Memory B cell (primary cell): ENCODE results near the gene CCDC40.

Source experiments
- ATAC-seq: fragments of 150-1000 bp; cut with Tn5 transposase; 2 replicates; pipeline ENCODE4 v1.10.0; 2021; ENCODE audit warnings: low read depth, mild to moderate bottlenecking, moderate library complexity
- DNase-seq, 2 donors: peaks; one replicate each; pipeline ENCODE4 v3.0.0; 2022; ENCODE audit warnings: low spot score in 2 of 2
- H3K27ac Mint-ChIP-seq: one replicate; pipeline ENCODE4 v1.8.0; 2022; ENCODE audit warnings: mild to moderate bottlenecking, moderate library complexity, mixed read lengths
- H3K27me3 Mint-ChIP-seq: one replicate; pipeline ENCODE4 v1.8.0; 2022; ENCODE audit warnings: mixed read lengths
- H3K36me3 Mint-ChIP-seq: one replicate; pipeline ENCODE4 v1.8.0; 2022; ENCODE audit warnings: mild to moderate bottlenecking, mixed read lengths
- H3K4me1 Mint-ChIP-seq: one replicate; pipeline ENCODE4 v1.8.0; 2022; ENCODE audit warnings: mixed read lengths
- H3K4me3 Mint-ChIP-seq: one replicate; pipeline ENCODE4 v1.8.0; 2022; ENCODE audit warnings: mild to moderate bottlenecking, moderate library complexity, mixed read lengths
- H3K9me3 Mint-ChIP-seq: one replicate; pipeline ENCODE4 v1.8.0; 2022; ENCODE audit warnings: mixed read lengths

CCDC40 gene

DNA sequence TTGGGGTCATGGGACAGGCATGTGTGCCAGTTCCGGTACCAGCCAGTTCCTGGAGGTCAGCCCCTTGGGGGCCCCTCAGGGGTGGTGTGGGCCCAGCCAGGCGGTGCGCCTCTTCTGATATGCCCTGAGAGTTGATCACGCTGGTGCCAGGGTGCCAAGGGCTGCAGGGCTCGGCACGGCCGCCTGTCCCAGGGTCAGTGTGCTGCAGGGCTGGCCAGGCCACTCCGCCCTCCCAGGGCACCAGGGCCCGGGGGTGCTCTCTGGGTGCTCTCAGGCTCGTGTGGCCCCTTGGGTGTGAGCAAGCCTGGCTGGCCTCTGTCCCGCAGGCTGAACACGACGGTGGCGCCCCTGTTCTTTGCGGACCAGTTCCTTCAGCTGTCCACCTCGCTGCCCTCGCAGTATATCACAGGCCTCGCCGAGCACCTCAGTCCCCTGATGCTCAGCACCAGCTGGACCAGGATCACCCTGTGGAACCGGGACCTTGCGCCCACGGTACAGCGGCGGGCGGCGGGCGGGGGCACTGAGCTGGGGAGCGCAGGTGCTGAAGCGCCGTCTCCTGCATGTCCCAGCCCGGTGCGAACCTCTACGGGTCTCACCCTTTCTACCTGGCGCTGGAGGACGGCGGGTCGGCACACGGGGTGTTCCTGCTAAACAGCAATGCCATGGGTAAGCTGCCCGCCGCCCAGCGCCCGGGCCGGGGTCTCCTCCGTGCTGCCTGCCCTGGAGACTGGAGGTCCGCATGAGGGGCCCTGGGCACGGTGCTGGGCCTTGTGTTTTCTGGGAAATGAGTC is 71.0 kb downstream of the CCDC40 start:
- no peak overlapping the region for H3K4me3 Mint-ChIP-seq
- no peak for DNase-seq
- no peaks in the 10 kb centered on the region for H3K9me3 Mint-ChIP-seq
- H3K27ac Mint-ChIP-seq: no peak overlapping the region
- ATAC-seq: no peak
- H3K27me3 Mint-ChIP-seq: no peaks in the 10 kb centered on the region
- peaks cover 3% of the 10 kb centered on the region for H3K4me1 Mint-ChIP-seq
- no peaks in the 10 kb centered on the region for H3K36me3 Mint-ChIP-seq

DNA sequence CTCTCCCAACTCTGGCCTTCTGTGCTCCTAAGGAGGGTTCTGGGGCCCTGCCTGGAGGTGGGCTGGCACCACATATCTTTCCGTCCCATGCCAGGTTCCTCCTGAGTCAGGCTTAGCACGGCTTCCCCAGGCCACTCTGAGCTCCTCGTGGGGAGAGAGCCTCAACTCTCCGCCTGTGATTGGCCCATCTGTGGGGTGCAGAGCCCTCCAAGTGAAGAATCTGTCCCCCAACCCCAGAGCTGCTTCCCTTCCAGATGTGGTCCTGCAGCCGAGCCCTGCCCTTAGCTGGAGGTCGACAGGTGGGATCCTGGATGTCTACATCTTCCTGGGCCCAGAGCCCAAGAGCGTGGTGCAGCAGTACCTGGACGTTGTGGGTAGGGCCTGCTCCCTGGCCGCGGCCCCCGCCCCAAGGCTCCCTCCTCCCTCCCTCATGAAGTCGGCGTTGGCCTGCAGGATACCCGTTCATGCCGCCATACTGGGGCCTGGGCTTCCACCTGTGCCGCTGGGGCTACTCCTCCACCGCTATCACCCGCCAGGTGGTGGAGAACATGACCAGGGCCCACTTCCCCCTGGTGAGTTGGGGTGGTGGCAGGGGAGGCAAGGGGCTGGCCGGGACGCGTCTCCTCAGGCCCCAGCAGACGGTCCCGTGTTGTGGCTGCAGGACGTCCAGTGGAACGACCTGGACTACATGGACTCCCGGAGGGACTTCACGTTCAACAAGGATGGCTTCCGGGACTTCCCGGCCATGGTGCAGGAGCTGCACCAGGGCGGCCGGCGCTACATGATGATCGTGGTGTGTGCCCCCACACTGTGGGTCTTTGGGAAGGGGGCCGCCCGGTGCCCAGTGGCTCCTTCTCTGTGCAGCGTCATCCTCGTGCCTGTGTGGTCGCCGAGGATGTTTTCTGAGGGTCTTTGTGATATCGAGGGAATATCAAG is 71.9 kb downstream of the CCDC40 start:
- H3K4me1 Mint-ChIP-seq: peaks cover 3% of the 10 kb centered on the region
- no peak overlapping the region for H3K27ac Mint-ChIP-seq
- no peaks in the 10 kb centered on the region for H3K9me3 Mint-ChIP-seq
- DNase-seq (no peak), ATAC-seq (no peak)
- no peaks in the 10 kb centered on the region for H3K27me3 Mint-ChIP-seq
- H3K36me3 Mint-ChIP-seq: no peaks in the 10 kb centered on the region
- no peak overlapping the region for H3K4me3 Mint-ChIP-seq

DNA sequence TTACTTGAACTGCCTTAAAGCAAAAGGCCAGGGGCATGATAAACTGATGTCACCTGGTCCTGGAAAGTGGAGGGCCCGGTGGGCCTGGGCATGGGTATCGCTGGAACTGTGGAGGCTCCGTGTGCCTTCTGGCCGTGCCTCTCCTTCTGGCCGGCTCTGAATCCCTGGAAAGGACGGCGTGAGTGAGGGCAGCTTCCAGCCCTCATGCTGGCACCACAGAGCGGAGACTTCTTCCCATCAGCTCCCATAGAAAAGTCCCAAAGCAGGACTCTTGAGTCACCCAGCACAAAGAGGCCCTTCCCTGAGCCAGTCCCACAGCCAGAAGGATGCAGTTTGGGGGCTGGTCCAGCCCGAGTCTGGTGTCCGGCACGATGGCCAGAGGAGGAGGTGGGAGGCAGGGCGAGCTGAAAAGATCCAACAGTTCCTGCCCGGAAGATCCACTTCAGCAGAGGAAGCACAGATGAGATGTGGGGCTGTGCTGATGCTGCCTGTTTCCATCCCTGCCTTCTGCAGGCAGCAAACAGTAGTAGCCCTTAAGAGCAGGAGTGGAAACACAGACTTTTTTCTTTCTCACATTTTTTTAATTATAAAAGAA is 72.7 kb downstream of the CCDC40 start:
- H3K9me3 Mint-ChIP-seq: no peaks in the 10 kb centered on the region
- no peak overlapping the region for H3K4me3 Mint-ChIP-seq
- no peaks in the 10 kb centered on the region for H3K36me3 Mint-ChIP-seq
- H3K27ac Mint-ChIP-seq: no peak overlapping the region
- peaks cover 3% of the 10 kb centered on the region for H3K4me1 Mint-ChIP-seq
- H3K27me3 Mint-ChIP-seq: no peaks in the 10 kb centered on the region
- ATAC-seq (no peak), DNase-seq (no peak)

DNA sequence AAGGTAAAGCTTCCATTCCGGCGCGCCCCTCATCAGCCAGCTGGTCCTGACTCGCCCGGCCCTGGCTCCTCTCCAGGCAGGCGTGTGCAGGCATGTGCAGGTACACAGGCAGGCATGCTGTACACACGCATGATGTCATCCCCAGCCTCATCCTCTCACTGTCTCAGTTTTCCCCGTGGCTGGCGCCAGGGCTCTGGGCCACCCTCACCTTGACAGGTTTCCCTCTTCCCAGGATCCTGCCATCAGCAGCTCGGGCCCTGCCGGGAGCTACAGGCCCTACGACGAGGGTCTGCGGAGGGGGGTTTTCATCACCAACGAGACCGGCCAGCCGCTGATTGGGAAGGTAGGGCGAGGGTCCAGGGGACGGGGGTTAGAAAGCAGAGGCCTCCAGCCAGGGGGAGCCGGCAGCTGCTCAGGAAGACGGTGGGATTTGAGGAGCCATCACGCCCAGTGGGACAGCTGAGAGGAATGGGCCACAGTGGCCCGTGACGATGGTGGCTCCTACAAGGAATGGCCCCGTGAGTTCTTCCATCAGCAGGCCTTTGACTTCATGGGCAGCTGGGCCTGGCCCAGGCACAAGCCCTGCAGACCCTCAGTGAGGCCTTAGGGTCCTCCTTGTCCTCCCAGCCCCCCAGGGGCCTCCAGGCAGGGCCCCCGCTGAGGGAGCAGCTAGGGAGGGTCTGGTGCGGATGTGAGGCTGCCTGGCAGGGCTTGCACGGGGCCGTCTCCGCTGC is 73.4 kb downstream of the CCDC40 start:
- H3K27ac Mint-ChIP-seq: no peak overlapping the region
- H3K4me3 Mint-ChIP-seq: no peak overlapping the region
- H3K9me3 Mint-ChIP-seq: no peaks in the 10 kb centered on the region
- peaks cover 3% of the 10 kb centered on the region for H3K4me1 Mint-ChIP-seq
- ATAC-seq (no peak), DNase-seq (no peak)
- no peaks in the 10 kb centered on the region for H3K27me3 Mint-ChIP-seq
- peaks cover 1% of the 10 kb centered on the region for H3K36me3 Mint-ChIP-seq

DNA sequence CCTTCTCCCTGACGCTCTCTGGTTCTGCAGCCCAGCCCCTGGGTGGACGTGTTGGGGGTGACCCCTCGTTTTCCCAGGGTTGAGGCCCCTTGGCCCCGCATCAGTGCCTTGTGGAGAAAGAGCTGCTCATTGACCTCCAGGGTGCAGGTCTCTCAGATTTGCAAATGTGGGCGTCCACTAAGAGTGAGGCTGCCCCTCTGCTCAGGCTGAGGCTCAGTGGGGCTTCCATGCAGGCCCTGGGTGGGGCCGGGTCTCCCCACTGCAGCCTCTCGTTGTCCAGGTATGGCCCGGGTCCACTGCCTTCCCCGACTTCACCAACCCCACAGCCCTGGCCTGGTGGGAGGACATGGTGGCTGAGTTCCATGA is 74.0 kb downstream of the CCDC40 start:
- H3K4me1 Mint-ChIP-seq: peaks cover 3% of the 10 kb centered on the region
- no peaks in the 10 kb centered on the region for H3K27me3 Mint-ChIP-seq
- no peak overlapping the region for H3K27ac Mint-ChIP-seq
- no peak for ATAC-seq
- peaks cover 5% of the 10 kb centered on the region for H3K36me3 Mint-ChIP-seq
- DNase-seq: no peak
- H3K9me3 Mint-ChIP-seq: peaks cover 4% of the 10 kb centered on the region
- no peak overlapping the region for H3K4me3 Mint-ChIP-seq

DNA sequence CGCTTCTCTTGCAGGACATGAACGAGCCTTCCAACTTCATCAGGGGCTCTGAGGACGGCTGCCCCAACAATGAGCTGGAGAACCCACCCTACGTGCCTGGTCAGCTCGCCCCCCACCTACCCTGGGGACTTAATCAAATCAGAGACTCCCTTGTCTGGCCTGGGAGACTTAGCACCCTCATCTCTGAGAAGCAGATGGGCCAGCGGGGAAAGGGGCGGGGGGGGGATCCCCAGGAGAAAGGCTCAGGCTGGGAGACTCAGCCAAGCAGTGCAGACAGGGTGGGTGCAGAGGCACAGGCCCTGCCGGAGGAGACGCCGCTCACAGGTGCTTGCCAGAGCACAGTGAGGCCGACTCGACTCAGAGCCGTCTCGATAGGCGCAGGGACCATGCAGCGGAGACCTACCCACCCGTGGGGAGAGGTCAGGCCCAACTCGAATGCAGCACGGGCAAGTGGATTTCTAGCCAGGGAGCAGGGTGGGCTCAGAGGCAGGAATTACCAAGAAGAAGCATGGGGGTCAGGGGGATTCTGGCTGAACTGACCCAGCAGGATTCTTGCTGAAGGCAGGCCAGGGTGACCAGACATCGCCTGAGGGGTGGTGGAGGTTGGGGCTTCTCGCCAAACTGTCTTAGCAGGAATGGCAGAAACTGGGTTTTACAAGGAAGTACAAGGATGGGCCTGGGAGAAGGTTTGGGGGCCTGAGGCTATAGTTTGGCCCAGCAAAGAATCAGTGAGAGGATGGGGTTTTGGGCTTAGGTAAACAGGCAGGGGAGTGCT is 74.7 kb downstream of the CCDC40 start:
- Mint-ChIP-seq H3K9me3 (peaks cover 6% of the 10 kb centered on the region), H3K4me3 (no peak overlapping the region), H3K36me3 (peaks cover 8% of the 10 kb centered on the region), H3K27ac (no peak overlapping the region), H3K27me3 (no peaks in the 10 kb centered on the region), H3K4me1 (peaks cover 3% of the 10 kb centered on the region)
- ATAC-seq: no peak
- no peak for DNase-seq

DNA sequence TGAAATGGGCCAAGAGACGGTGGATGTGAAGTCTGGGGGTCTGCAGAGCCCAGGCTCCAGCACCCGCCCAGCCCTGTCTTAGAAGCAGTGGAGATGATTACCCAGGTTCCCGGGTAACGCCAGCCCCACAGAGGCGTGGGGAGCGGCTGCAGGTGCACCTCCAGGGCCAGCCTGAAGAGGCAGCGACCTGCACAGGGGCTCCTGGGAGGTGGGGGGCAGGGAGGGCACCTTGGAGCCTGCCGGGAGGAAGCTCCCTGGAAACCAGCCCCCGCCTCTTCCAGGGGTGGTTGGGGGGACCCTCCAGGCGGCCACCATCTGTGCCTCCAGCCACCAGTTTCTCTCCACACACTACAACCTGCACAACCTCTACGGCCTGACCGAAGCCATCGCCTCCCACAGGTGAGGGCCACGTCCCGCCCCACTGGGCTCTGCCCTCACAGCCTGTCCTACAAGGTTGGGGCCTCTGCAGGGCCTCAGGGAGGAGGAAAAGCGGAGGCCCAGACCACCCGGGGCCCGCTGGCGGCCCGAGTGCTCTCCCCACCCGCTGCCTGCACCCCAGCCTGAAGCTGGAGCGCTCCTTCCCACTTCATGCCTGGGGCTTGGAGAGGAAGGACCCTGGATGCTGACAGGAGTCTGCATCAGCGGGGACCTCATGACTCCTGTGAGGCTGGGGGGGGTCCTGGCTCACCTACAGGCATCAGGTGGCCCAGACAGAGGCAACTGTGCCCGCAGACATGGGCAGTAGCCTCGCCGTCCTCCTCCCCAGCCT is 75.4 kb downstream of the CCDC40 start:
- peaks cover 3% of the 10 kb centered on the region for H3K4me1 Mint-ChIP-seq
- peaks cover 8% of the 10 kb centered on the region for H3K36me3 Mint-ChIP-seq
- no peaks in the 10 kb centered on the region for H3K27me3 Mint-ChIP-seq
- H3K4me3 Mint-ChIP-seq: no peak overlapping the region
- ATAC-seq (no peak), DNase-seq (no peak)
- no peak overlapping the region for H3K27ac Mint-ChIP-seq
- peaks cover 6% of the 10 kb centered on the region for H3K9me3 Mint-ChIP-seq

DNA sequence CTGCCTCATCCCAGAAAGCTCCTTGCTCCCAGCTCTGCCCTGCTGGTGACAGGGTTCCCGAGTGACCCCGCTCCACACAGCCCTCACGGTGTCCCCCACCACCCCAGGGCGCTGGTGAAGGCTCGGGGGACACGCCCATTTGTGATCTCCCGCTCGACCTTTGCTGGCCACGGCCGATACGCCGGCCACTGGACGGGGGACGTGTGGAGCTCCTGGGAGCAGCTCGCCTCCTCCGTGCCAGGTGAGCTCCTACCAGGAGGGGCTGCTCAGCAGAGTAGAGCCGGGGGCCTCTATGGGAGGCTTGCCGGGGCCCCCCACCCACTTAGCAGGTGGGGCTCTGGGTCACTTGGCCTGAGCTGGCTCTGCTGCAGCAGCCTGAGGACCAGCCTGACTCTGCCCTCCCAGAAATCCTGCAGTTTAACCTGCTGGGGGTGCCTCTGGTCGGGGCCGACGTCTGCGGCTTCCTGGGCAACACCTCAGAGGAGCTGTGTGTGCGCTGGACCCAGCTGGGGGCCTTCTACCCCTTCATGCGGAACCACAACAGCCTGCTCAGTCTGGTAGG is 76.1 kb downstream of the CCDC40 start:
- DNase-seq (no peak), ATAC-seq (no peak)
- H3K4me1 Mint-ChIP-seq: peaks cover 3% of the 10 kb centered on the region
- no peak overlapping the region for H3K4me3 Mint-ChIP-seq
- no peaks in the 10 kb centered on the region for H3K27me3 Mint-ChIP-seq
- peaks cover 8% of the 10 kb centered on the region for H3K36me3 Mint-ChIP-seq
- H3K9me3 Mint-ChIP-seq: peaks cover 6% of the 10 kb centered on the region
- no peak overlapping the region for H3K27ac Mint-ChIP-seq

DNA sequence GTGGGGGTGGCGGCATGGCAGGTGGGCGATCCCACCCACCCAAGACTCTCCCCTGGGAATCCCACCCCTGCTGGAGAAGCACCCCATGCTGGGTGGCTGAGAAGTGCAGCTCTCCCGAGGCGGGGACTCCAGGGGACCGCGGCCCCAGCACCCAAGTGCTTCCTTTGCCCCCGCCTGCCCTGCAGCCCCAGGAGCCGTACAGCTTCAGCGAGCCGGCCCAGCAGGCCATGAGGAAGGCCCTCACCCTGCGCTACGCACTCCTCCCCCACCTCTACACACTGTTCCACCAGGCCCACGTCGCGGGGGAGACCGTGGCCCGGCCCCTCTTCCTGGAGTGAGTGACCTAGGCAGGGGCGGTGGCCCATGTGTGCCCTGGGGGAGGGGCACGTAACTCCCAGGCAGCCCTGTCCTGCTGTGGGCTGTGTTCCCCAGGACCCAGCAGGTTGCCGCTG is 76.6 kb downstream of the CCDC40 start:
- H3K4me1 Mint-ChIP-seq: peaks cover 3% of the 10 kb centered on the region
- peaks cover 8% of the 10 kb centered on the region for H3K36me3 Mint-ChIP-seq
- no peak for ATAC-seq
- no peak overlapping the region for H3K27ac Mint-ChIP-seq
- no peak for DNase-seq
- peaks cover 6% of the 10 kb centered on the region for H3K9me3 Mint-ChIP-seq
- H3K27me3 Mint-ChIP-seq: no peaks in the 10 kb centered on the region
- no peak overlapping the region for H3K4me3 Mint-ChIP-seq

DNA sequence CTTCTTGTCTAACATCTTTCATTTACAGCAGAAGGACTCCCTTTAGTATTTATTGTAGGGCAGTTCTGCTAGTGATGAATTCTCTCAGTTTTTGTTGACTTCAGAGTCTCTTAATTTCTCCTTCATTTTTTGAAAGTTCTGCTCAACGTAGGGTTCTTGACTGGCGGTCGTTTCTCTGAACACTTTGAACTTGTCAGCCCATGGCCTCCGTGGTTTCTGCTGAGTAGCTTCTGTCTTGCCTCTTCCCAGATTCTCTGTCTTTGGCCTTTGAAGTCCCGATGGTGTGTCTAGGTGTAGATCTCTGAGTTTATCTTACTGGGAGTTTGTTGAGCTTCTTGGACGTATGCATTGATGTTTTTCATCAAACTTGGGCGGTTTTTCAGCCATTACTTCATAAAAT is 78.3 kb downstream of the CCDC40 start:
- peaks cover 6% of the 10 kb centered on the region for H3K9me3 Mint-ChIP-seq
- H3K4me1 Mint-ChIP-seq: peaks cover 3% of the 10 kb centered on the region
- no peak overlapping the region for H3K4me3 Mint-ChIP-seq
- H3K27ac Mint-ChIP-seq: no peak overlapping the region
- DNase-seq: no peak
- no peaks in the 10 kb centered on the region for H3K27me3 Mint-ChIP-seq
- no peak for ATAC-seq
- H3K36me3 Mint-ChIP-seq: peaks cover 8% of the 10 kb centered on the region

DNA sequence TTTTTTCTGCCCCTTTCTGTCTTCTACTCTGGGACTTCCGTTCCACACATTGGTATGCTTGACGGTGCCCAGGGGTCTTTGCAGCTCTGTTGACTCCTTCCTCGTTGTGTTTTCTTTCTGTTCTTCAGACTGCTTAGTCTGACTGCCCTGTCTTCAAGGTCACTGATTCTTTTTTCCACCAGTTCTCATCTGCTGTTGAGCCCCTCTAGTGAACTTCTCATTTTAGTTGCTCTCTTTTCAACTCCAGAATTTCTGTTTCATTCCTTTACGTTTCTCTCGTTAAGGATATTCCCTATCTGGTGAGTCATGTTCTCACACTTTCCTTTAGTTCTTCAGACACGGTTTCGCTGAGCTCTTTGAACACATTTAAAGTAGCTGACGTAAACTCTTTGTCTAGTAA is 78.7 kb downstream of the CCDC40 start:
- Mint-ChIP-seq H3K4me1 (peaks cover 3% of the 10 kb centered on the region), H3K27ac (no peak overlapping the region)

DNA sequence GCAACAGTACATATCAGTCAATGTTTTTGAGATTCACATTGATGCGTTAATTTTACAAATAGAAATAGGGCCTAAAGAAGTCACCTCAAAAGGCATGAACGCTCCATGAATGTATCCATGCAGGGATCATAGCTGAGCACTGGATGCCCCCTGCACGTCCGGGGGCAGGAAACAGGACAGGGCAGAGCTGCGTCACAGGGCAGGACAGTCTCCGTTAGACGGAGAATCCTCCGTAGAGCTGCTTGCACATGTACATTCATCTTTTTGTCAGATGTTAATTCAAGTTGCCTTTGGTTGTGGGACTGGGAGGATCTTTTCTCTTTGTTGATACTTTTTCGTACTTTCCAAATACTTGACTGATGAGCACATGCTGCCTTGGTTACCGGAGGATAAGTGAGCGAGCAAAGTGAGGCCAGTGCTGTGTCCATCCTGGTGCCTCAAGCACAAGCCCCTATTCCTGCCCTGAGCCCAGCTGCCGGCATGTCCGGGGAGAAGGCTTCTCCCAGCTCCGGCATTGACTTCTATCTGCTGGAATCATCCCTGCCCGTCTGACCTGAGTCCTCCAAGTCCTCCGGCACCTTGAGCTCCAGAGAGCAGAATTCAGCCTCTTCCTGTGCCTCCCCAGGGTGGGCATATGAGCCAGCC is 80.0 kb downstream of the CCDC40 start:
- no peak for DNase-seq
- no peaks in the 10 kb centered on the region for H3K27me3 Mint-ChIP-seq
- peaks cover 3% of the 10 kb centered on the region for H3K4me1 Mint-ChIP-seq
- H3K4me3 Mint-ChIP-seq: no peak overlapping the region
- peaks cover 8% of the 10 kb centered on the region for H3K36me3 Mint-ChIP-seq
- peaks cover 6% of the 10 kb centered on the region for H3K9me3 Mint-ChIP-seq
- no peak for ATAC-seq
- no peak overlapping the region for H3K27ac Mint-ChIP-seq

More for the DNA sequence above, 78.7 kb downstream of the CCDC40 start:
- Mint-ChIP-seq H3K4me3 (no peak overlapping the region), H3K36me3 (peaks cover 8% of the 10 kb centered on the region), H3K27me3 (no peaks in the 10 kb centered on the region), H3K9me3 (peaks cover 6% of the 10 kb centered on the region)
- no peak for ATAC-seq
- DNase-seq: no peak
